Measurements from ENCODE around the gene DIP2A.

Gene DIP2A

DNA sequence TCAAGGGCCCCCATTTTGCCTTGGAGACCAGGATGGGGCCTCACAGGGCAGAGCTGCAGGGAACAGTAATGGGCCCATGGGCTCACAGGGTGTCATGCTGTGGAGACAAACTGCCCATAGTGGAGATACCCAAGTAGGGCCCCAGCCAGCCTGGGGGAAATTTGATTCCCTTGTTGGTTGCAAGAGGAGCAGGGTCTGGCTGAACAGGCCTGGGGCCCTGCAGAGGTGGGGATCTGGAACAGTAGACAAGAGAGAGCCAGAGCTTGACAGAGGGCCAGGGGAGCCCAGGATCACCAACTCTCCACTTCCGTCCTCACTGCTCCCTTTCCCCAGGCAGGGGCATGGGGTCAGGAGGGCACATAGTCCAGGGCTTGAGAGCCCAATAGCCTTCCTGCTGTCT is 137.5 kb downstream of the DIP2A start:
- intact Hi-C loops (cut with DNase I; ENCODE audit: low total_unique reads) = no loop called here
- TF ChIP-seq CTCF (IDR thresholded peaks at IDR 0.05) = no peak
- DNase-seq = no peak

GRCh38 chr21:46597031-46597430 is 138.3 kb downstream of the DIP2A start:
- TF ChIP-seq CTCF (IDR thresholded peaks at IDR 0.05) = no peak

More for the DNA sequence above, 137.5 kb downstream of the DIP2A start:
- Histone ChIP-seq H3K4me1 (peaks cover 0 to 10% (median 2%) of the 10 kb centered on the region in 4 donors), H3K27ac (no peak overlapping the region), H3K27me3 (peaks cover 0 to 4% of the 10 kb centered on the region in 2 donors), H3K4me3 (no peak overlapping the region), H3K9me3 (peaks cover 0 to 17% (median 0%) of the 10 kb centered on the region in 3 donors), H3K36me3 (no peaks in the 10 kb centered on the region)

GRCh38 chr21:46597896-46598343 is 139.2 kb downstream of the DIP2A start:
- Histone ChIP-seq H3K4me1 (peaks cover 0 to 10% (median 2%) of the 10 kb centered on the region in 4 donors), H3K27ac (no peak overlapping the region), H3K4me3 (no peak overlapping the region), H3K9me3 (peaks cover 0 to 13% (median 0%) of the 10 kb centered on the region in 3 donors), H3K36me3 (no peaks in the 10 kb centered on the region), H3K27me3 (peaks cover 0 to 4% of the 10 kb centered on the region in 2 donors)
- TF ChIP-seq CTCF (IDR thresholded peaks at IDR 0.05) = no peak
- no peak for DNase-seq
- intact Hi-C loops (cut with DNase I; ENCODE audit: low total_unique reads) = no loop called here

More at GRCh38 chr21:46597031-46597430, 138.3 kb downstream of the DIP2A start:
- H3K4me1 ChIP-seq = peaks cover 0 to 10% (median 2%) of the 10 kb centered on the region in 4 donors
- no peak overlapping the region for H3K27ac ChIP-seq
- peaks cover 0 to 16% (median 0%) of the 10 kb centered on the region in 3 donors for H3K9me3 ChIP-seq
- intact Hi-C loops (cut with DNase I; ENCODE audit: low total_unique reads) = no loop called here
- H3K27me3 ChIP-seq = peaks cover 0 to 4% of the 10 kb centered on the region in 2 donors
- no peak overlapping the region for H3K4me3 ChIP-seq
- H3K36me3 ChIP-seq = no peaks in the 10 kb centered on the region
- no peak for DNase-seq

- peaks cover 0 to 11% (median 0%) of the 10 kb centered on the region in 3 donors for H3K9me3 ChIP-seq
- no peak for TF ChIP-seq CTCF (IDR thresholded peaks at IDR 0.05)
- peaks cover 0 to 4% of the 10 kb centered on the region in 2 donors for H3K27me3 ChIP-seq
- H3K4me1 ChIP-seq = peaks cover 0 to 10% (median 2%) of the 10 kb centered on the region in 4 donors
- H3K27ac ChIP-seq = no peak overlapping the region
- H3K4me3 ChIP-seq = no peak overlapping the region
- intact Hi-C loops (cut with DNase I; ENCODE audit: low total_unique reads) = no loop called here
- no peaks in the 10 kb centered on the region for H3K36me3 ChIP-seq
- DNase-seq = no peak
Measured at GRCh38 chr21:46598581-46599572, 140.2 kb downstream of the DIP2A start.

GRCh38 chr21:46600305-46600704 is 141.6 kb downstream of the DIP2A start:
- peaks cover 0 to 4% of the 10 kb centered on the region in 2 donors for H3K27me3 ChIP-seq
- intact Hi-C loops (cut with DNase I; ENCODE audit: low total_unique reads) = no loop called here
- H3K9me3 ChIP-seq = no peaks in the 10 kb centered on the region
- H3K27ac ChIP-seq = no peak overlapping the region
- no peak for TF ChIP-seq CTCF (IDR thresholded peaks at IDR 0.05)
- H3K4me3 ChIP-seq = no peak overlapping the region
- H3K36me3 ChIP-seq = no peaks in the 10 kb centered on the region
- DNase-seq = no peak
- peaks cover 0 to 10% (median 2%) of the 10 kb centered on the region in 4 donors for H3K4me1 ChIP-seq
